DMS153 treated with DMSO at 0.1 percent for 48 hours (cell line): ENCODE results near the gene NAV2.
"Not testable (repeated sequence)": the region's sequence is repeated elsewhere in the genome, so short reads cannot be mapped to it uniquely, and the experiment has no call there.

ENCODE experiments used
- DNase-seq: peaks from one replicate; lab custom pipeline; 2025; ENCODE audit not compliant: unreplicated experiment; lab: John Stamatoyannopoulos, UW

Gene NAV2

DNA sequence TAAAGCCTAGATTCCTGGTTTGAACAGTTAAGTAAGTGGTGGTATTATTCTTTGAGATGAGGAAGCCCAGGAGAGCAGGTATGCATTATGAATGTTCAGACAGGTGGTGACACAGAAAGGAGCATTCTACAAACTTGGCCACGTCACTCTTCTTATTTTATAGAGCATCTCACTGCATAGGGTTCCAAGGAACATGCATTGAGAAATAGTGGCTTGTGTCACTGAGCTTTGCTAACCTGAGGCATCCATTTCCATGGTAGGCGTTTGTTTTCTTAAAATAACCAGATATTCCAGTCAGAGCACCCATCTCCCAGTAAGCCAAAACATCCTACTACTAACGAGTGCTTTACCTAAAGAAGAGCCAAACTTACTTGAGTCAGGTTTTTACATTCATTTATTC is 169.7 kb downstream of the NAV2 start:
- no peak for DNase-seq

DNA sequence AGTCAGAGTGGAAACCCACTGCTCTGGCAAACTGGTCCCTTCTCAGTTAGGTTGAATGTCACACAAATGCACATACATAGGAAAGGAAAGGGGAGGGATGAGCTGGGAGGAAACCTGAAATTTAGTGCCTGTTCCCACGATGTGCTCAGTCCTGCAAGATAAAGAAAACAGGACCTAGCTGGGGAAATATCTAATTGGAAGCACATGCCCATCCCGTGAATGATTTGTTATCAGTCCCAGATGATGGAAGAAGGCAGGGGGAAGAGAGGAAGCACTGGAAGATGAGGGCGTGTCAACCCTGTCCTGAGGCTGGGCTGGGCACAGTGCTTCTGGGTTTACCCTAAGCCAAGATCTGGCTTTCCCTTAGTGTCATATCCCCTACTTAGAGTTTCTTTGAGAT is 173.9 kb downstream of the NAV2 start:
- DNase-seq = no peak

- no peak for DNase-seq
These were observed 175.2 kb downstream of the NAV2 start for GRCh38 chr11:19887842-19888241.

GRCh38 chr11:19889531-19889930 is 176.9 kb downstream of the NAV2 start:
- no peak for DNase-seq

GRCh38 chr11:19890308-19890707 is 177.7 kb downstream of the NAV2 start:
- DNase-seq = no peak

DNA sequence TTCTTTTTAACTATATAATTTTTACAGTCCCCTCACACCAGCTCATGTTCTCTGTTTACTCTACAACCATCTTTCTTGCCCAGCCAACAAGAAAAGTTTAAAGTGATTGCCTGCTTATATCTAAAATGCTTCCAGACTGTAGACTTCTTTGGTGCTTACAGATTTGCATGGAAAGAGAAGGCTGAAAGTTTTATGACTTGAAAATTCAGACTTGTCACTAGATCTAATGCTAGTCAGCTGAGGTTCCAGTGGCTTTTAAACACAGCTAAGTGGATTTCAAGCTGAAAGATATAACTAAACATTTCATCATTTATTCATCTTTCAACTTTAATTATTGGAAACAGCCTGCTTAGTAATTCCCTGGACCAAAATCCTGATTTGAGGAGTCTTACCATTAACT is 178.4 kb downstream of the NAV2 start:
- DNase-seq = no peak

DNA sequence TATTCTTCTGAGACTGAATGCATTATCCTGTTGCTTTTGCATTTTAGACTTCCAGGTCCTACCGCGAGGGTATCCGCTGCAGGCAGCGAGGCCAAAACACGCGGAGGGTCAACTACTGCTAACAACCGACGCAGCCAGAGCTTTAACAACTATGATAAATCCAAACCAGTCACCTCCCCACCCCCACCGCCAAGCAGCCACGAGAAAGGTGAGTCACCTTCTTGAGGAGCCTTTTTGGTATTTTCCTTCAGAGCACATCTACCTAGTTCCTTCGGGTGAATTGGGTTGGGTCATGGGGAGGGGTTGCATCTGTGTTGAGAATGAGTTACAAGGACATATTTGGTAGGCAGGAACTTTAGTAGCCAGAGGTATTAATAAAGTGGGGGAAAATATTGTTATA is 179.8 kb downstream of the NAV2 start:
- no peak for DNase-seq

- no peak for DNase-seq
These were observed 180.2 kb downstream of the NAV2 start for GRCh38 chr11:19892876-19893275.

DNA sequence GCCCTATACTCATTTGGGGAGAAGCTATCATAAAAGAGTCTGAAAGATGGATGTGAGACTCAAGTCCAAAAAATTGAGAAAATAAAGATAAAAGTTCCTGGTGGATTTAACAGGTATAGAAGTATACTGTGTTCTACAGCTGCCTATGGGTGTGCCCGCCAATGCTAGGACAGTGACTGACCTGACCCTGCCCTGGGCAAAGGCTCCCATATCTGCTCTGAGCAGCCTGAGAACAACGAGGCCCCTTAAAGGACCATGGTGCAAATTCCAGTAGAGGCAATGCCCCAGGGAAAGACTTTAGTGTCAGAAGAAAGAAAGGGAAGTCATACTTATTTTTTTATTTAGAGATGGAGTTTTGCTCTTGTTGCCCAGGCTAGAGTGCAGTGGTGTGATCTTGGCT is 181.8 kb downstream of the NAV2 start:
- DNase-seq = no peak

GRCh38 chr11:19895037-19895436 is 182.4 kb downstream of the NAV2 start:
- not testable (repeated sequence) for DNase-seq

DNA sequence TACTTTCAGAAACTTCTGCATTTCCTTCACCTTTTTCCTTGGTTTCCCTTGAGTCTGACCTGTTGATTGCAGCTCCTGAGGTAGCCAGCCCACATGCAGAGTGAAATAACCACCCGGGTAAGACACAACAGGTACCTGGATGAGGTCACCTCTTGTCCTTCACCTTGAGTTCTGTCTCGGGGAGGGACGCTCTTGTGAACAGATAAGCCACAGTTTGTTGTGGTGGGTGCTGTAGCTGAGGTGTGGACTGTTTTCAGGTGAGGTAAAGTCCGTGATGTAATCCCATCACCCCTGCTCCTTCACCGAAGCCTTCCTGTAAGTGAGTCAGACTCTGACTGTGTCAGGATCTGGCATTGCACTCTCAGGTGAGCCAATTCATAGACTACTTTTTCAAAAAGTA is 183.1 kb downstream of the NAV2 start:
- no peak for DNase-seq

- DNase-seq = peak; percentile 48
These were observed 191.0 kb downstream of the NAV2 start for GRCh38 chr11:19903620-19904069.

- peak; percentile 65 for DNase-seq
These were observed 192.7 kb downstream of the NAV2 start for GRCh38 chr11:19905280-19905853.

GRCh38 chr11:19906126-19906525 is 193.5 kb downstream of the NAV2 start:
- no peak for DNase-seq

DNA sequence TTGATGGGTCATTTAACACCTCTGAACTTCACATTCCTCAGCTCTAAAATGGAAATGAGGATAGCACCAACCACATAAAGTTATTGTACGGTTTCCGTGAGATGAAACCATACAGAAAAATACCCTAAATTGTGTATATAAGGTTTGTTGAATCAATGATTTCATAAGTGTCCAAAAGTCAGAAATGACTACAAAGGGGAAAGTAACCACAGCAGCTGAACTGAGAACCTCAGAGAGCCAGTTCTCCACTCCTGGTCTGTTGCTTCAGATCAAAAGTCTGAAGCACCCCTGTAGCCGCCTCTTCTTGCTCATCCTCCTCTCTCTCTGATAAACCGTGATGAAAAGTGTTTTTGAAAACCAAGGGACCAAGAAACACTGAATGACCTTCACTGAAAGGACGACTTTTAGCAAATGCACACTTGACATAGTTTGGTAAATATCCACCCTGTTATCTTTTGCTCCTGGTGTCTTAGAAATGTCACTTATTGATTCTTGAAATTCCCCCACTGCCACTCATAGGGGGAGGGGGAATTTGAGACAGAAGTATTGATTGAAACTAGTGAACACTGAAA is 194.5 kb downstream of the NAV2 start:
- no peak for DNase-seq

DNA sequence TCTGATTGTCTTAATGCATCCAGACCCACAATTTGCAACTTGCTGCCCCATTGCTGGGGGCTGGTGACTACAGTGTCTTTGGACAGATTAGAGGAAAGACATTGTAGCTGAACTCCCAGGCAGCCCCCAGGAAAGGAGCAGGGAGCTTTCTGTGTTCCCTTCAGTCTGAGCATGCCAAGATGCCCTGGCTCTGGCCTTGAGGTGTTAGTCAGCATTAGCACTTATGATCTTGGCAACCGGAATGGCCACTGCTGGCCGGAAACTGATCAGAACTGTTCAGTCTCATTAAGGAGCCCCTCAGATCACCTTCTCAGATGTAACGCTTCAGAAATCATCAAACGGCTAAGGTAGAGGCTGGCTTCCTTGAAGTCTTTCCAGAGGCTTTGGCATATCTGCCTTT is 195.2 kb downstream of the NAV2 start:
- no peak for DNase-seq

GRCh38 chr11:19910931-19911330 is 198.3 kb downstream of the NAV2 start:
- DNase-seq = no peak

GRCh38 chr11:19912115-19912957 is 199.7 kb downstream of the NAV2 start:
- no peak for DNase-seq

- DNase-seq = no peak
These were observed 200.6 kb downstream of the NAV2 start for GRCh38 chr11:19912958-19913892.

- no peak for DNase-seq
These were observed 201.2 kb downstream of the NAV2 start for GRCh38 chr11:19913893-19914249.

- no peak for DNase-seq
These were observed 203.2 kb downstream of the NAV2 start for GRCh38 chr11:19915808-19916207.
